CD14-positive monocyte (primary cell): Measurements from ENCODE around the gene CRB2. TPM values are rescaled to one million over a fixed set of nuclear protein-coding genes. Genes with fewer than 3 reads are reported as not detected.

Experiments used
- DNase-seq, 3 donors: peaks; one replicate each; pipeline ENCODE4 v3.0.0-alpha.2; 2011 to 2022
- H2AFZ ChIP-seq: 2 replicates; pipeline ENCODE4 v1.6.0; 2012; ENCODE audit warnings: mild to moderate bottlenecking, low read depth, low read length, inconsistent platforms; ENCODE audit not compliant: insufficient read depth, poor library complexity, severe bottlenecking
- H3K27ac ChIP-seq, 2 donors: 1 replicate in 1 of 2; 2 replicates in 1 of 2; pipeline ENCODE4 v1.5.1; 2012 to 2013; ENCODE audit warnings: low read length in 2 of 2, control low read depth in 1 of 2, inconsistent platforms in 1 of 2, low read depth in 1 of 2, mild to moderate bottlenecking in 1 of 2
- H3K27me3 ChIP-seq, 2 donors: one replicate each; pipeline versions ENCODE4 v1.6.0 to v1.6.1; 2011 to 2013; ENCODE audit warnings: low read length in 2 of 2; ENCODE audit not compliant: control insufficient read depth in 2 of 2, insufficient read depth in 2 of 2
- H3K36me3 ChIP-seq, 2 donors: replicated peaks in 1 of 2; 1 replicate in 1 of 2; 2 replicates in 1 of 2; pipeline versions ENCODE4 v1.5.1 to v1.6.1; 2012 to 2013; ENCODE audit warnings: low read length in 2 of 2, control low read depth in 1 of 2, inconsistent platforms in 1 of 2, mild to moderate bottlenecking in 1 of 2; ENCODE audit not compliant: insufficient read depth in 2 of 2, control insufficient read depth in 1 of 2
- H3K4me1 ChIP-seq, 2 donors: 1 replicate in 1 of 2; 2 replicates in 1 of 2; pipeline versions ENCODE4 v1.5.1 to v1.6.1; 2012 to 2013; ENCODE audit warnings: low read length in 2 of 2, control low read depth in 1 of 2, inconsistent platforms in 1 of 2, mild to moderate bottlenecking in 1 of 2, moderate library complexity in 1 of 2; ENCODE audit not compliant: insufficient read depth in 2 of 2, control insufficient read depth in 1 of 2
- H3K4me2 ChIP-seq: replicated peaks from 2 replicates; pipeline ENCODE3; 2012; ENCODE audit warnings: low read length, moderate library complexity, mild to moderate bottlenecking; ENCODE audit not compliant: poor library complexity, severe bottlenecking; ENCODE audit errors: extremely low read depth
- H3K4me3 ChIP-seq, 3 experiments: fragments of 200-600 bp in 1 of 3; sonication (generic) in 1 of 3; replicated peaks in 1 of 3; 1 replicate in 2 of 3; 2 replicates in 1 of 3; pipeline ENCODE4 v1.5.1; 2011 to 2013; ENCODE audit warnings: low read length in 3 of 3, mild to moderate bottlenecking in 3 of 3, control low read depth in 2 of 3, low read depth in 2 of 3, inconsistent platforms in 1 of 3, moderate library complexity in 1 of 3
- H3K79me2 ChIP-seq: 2 replicates; pipeline ENCODE4 v1.6.0; 2012; ENCODE audit warnings: mild to moderate bottlenecking, control low read depth, inconsistent platforms, low read length, moderate library complexity; ENCODE audit not compliant: insufficient read depth
- H3K9ac ChIP-seq: 2 replicates; pipeline ENCODE4 v1.6.0; 2017; ENCODE audit warnings: low read length, mild to moderate bottlenecking; ENCODE audit not compliant: insufficient read depth, poor library complexity, severe bottlenecking
- H3K9me3 ChIP-seq, 2 donors: replicated peaks in 1 of 2; 1 replicate in 1 of 2; 2 replicates in 1 of 2; pipeline versions ENCODE4 v1.5.1 to v1.6.1; 2012 to 2013; ENCODE audit warnings: low read length in 2 of 2, control low read depth in 1 of 2; ENCODE audit not compliant: control insufficient read depth in 1 of 2, insufficient read depth in 1 of 2
- H4K20me1 ChIP-seq: 2 replicates; pipeline ENCODE4 v1.6.0; 2012; ENCODE audit warnings: mild to moderate bottlenecking, low read length, control low read depth, moderate library complexity; ENCODE audit not compliant: insufficient read depth
- H3K27ac Mint-ChIP-seq, 7 donors: one replicate each; pipeline ENCODE4 v1.8.0; 2020; ENCODE audit warnings: mild to moderate bottlenecking in 7 of 7, mixed read lengths in 7 of 7, moderate library complexity in 6 of 7, inconsistent platforms in 2 of 7
- H3K27me3 Mint-ChIP-seq, 3 donors: one replicate each; pipeline ENCODE4 v1.8.0; 2021 to 2022; ENCODE audit warnings: low read depth in 3 of 3, mild to moderate bottlenecking in 3 of 3, mixed read lengths in 3 of 3, moderate library complexity in 3 of 3, inconsistent platforms in 1 of 3
- H3K36me3 Mint-ChIP-seq, 2 donors: one replicate each; pipeline ENCODE4 v1.8.0; 2020; ENCODE audit warnings: mixed read lengths in 2 of 2, inconsistent platforms in 1 of 2, mild to moderate bottlenecking in 1 of 2
- H3K4me1 Mint-ChIP-seq: one replicate; pipeline ENCODE4 v1.8.0; 2020; ENCODE audit warnings: mild to moderate bottlenecking, mixed read lengths
- H3K4me3 Mint-ChIP-seq, 2 donors: one replicate each; pipeline ENCODE4 v1.8.0; 2020; ENCODE audit warnings: mild to moderate bottlenecking in 2 of 2, mixed read lengths in 2 of 2, moderate library complexity in 1 of 2
- H3K9me3 Mint-ChIP-seq, 7 donors: one replicate each; pipeline ENCODE4 v1.8.0; 2020 to 2022; ENCODE audit warnings: mixed read lengths in 7 of 7, mild to moderate bottlenecking in 6 of 7, moderate library complexity in 6 of 7, inconsistent platforms in 2 of 7
- CTCF ChIP-seq: fragments of 200-600 bp; IDR thresholded peaks from one replicate; pipeline ENCODE4 v1.8.0; 2022; ENCODE audit warnings: antibody characterized with exemption, mild to moderate bottlenecking
- WGBS: methylation state at CpG from one replicate; pipeline ENCODE4 v1.1.5; 2013; ENCODE audit warnings: missing lambda C conversion rate; ENCODE audit not compliant: insufficient coverage; 5-methylcytosine and 5-hydroxymethylcytosine counted together
- intact Hi-C, 2 donors: fragments of 100-400 bp; cut with micrococcal nuclease; formaldehyde crosslinking; loops; one replicate each; pipeline versions ENCODE4 v1.15.0 to v1.15.1; 2023
- polyA plus RNA-seq, 3 donors: library from polyadenylated mRNA; depleted of rRNA in 1 of 3; unstranded in 2 of 3; stranded (reverse) in 1 of 3; fragments of 300-500 nt in 2 of 3; fragments of >200 nt in 1 of 3; fragmentation: Illumina TruSeq in 2 of 3; gene quantifications; 1 replicate in 2 of 3; 2 replicates in 1 of 3; pipeline ENCODE4 v1.2.3, GENCODE V29; 2012 to 2021

The CRB2 gene
- polyA plus RNA-seq, 3 donors = not detected

DNA sequence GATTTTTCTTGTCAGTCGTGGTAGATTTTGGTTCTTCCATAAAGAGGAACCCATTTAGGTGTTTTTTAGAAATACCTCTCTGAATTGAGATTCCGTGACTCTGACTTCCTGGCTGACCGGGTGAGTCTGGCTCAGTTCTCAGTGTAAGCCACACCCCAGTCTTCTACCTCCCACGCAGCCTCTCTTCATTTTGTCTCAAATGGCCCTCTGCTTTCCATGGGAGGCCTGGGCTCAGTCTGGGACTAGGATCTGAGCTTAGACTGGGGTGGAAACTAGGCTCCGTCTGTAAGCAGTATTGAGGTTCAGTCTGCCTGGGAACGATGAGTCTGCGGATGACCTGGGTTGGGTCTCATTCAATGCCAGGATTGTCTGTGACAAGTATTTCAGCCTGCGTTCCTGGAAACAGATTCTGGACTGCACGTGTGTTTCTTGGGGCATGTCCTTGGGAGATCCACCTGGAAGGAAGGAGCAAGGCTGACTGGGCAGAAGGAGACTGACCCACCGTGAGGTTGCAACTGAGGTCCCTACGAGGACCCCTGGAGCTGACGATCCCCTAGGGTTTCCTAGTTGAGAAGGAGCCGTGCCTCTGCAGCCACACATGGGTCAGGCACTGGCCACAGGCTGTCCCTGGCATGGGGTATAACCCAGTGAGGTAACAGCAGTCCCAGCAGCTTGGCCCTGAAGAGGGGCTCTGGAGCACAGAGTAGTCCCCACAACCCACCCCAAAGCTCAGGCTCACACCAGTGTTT is 12.4 kb upstream of the CRB2 start:
- Mint-ChIP-seq H3K36me3 (peaks cover 0 to 2% of the 10 kb centered on the region in 2 donors), H3K9me3 (peaks cover 0 to 1% (median 0%) of the 10 kb centered on the region in 7 donors), H3K4me1 (peaks cover 22% of the 10 kb centered on the region), H3K4me3 (no peak overlapping the region), H3K27me3 (peaks cover 14 to 21% (median 18%) of the 10 kb centered on the region in 3 donors), H3K27ac (no peak overlapping the region)
- intact Hi-C loops = loop anchor here (5.0 to 10.0 kb wide), 2 partner anchors 69 to 76 kb away; partner anchors contain the start of gene STRBP (in 1 of the 2)
- Histone ChIP-seq H3K36me3 (no peaks in the 10 kb centered on the region), H3K4me2 (no peak overlapping the region), H3K9ac (no peak overlapping the region), H4K20me1 (no peaks in the 10 kb centered on the region), H3K27me3 (peaks cover 0 to 15% of the 10 kb centered on the region in 2 donors), H3K9me3 (no peaks in the 10 kb centered on the region), H3K4me3 (no peak overlapping the region), H2AFZ (no peak overlapping the region), H3K79me2 (no peaks in the 10 kb centered on the region), H3K27ac (no peak overlapping the region), H3K4me1 (peaks cover 19 to 22% of the 10 kb centered on the region in 2 donors)
- 67% methylated on average over 9 of the region's 13 CpGs for WGBS
- DNase-seq = no peak
- TF ChIP-seq CTCF = no peak

DNA sequence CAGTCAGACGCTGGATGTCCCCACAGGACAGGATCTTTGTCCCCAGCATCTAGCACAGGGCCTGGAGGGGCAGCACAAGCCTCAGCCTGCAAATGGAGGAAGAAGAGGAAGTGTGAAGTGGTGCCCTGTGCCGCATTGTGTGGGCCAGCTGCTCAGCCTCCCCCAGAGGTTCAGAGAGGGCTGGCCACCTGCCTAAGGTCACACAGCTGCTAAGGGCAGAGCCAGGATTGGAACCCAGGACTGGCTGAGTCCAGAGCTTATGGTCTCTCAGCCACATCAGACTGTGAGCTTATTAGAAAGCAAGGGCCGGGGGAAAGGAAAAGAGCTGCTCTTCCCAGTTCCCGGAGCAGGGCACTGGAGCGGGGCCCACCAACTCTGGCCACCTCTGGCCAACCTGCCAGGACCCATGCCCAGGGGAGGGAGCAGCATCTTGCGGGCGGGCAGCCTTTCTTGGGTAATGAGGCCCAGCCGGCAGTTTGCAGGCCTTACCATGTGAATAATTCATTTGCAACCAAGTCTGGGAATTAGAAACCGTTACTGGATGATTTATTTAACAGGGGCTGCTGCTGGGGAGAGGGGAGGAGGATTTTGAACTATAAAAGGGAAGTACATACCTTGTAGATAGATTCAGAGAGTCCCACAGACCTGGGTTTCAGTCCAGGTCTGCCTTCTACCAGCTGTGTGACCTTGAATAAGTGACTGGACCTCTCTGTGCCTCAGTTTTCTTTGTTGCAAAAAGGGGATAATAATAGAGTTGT is 11.6 kb upstream of the CRB2 start:
- Histone ChIP-seq H2AFZ (no peak overlapping the region), H3K4me3 (no peak overlapping the region), H3K9me3 (no peaks in the 10 kb centered on the region), H3K27me3 (peaks cover 0 to 11% of the 10 kb centered on the region in 2 donors), H3K4me2 (no peak overlapping the region), H3K27ac (no peak overlapping the region), H3K79me2 (no peaks in the 10 kb centered on the region), H3K4me1 (peaks cover 13 to 14% of the 10 kb centered on the region in 2 donors), H3K9ac (no peak overlapping the region), H4K20me1 (no peaks in the 10 kb centered on the region), H3K36me3 (no peaks in the 10 kb centered on the region)
- Mint-ChIP-seq H3K27ac (no peak overlapping the region), H3K4me1 (peaks cover 15% of the 10 kb centered on the region), H3K9me3 (peaks cover 0 to 1% (median 0%) of the 10 kb centered on the region in 7 donors), H3K4me3 (no peak overlapping the region), H3K27me3 (peaks cover 11 to 14% (median 12%) of the 10 kb centered on the region in 3 donors), H3K36me3 (peaks cover 0 to 2% of the 10 kb centered on the region in 2 donors)
- intact Hi-C loops = loop anchor here (5.0 to 10.0 kb wide), 2 partner anchors 70 to 77 kb away; partner anchors contain the start of gene STRBP (in 1 of the 2)
- 87% methylated on average over 8 of the region's 9 CpGs for WGBS
- no peak for TF ChIP-seq CTCF
- no peak for DNase-seq
